ENCODE measurements around the gene VKORC1.
"Not testable (repeated sequence)": the region's sequence is repeated elsewhere in the genome, so short reads cannot be mapped to it uniquely, and the experiment has no call there.

GRCh38 chr16:31141071-31141469 is 46.5 kb upstream of the VKORC1 start:
- TF ChIP-seq, protein P1, sequence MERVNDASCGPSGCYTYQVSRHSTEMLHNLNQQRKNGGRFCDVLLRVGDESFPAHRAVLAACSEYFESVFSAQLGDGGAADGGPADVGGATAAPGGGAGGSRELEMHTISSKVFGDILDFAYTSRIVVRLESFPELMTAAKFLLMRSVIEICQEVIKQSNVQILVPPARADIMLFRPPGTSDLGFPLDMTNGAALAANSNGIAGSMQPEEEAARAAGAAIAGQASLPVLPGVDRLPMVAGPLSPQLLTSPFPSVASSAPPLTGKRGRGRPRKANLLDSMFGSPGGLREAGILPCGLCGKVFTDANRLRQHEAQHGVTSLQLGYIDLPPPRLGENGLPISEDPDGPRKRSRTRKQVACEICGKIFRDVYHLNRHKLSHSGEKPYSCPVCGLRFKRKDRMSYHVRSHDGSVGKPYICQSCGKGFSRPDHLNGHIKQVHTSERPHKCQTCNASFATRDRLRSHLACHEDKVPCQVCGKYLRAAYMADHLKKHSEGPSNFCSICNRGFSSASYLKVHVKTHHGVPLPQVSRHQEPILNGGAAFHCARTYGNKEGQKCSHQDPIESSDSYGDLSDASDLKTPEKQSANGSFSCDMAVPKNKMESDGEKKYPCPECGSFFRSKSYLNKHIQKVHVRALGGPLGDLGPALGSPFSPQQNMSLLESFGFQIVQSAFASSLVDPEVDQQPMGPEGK (CRISPR knock-in tag; IDR thresholded peaks at IDR 0.05; ENCODE audit: borderline replicate concordance) = not testable (repeated sequence)
- TF ChIP-seq ZFP3 (CRISPR knock-in tag; IDR thresholded peaks at IDR 0.05); ZNF565 (CRISPR knock-in tag; conservative IDR thresholded peaks at IDR 0.05; ENCODE audit: low read depth); ZNF70 (CRISPR knock-in tag; IDR thresholded peaks at IDR 0.05); ISL1 (CRISPR knock-in tag; IDR thresholded peaks at IDR 0.05); TOX (CRISPR knock-in tag; IDR thresholded peaks at IDR 0.05; ENCODE audit: borderline replicate concordance); ESRRG (CRISPR knock-in tag; IDR thresholded peaks at IDR 0.05); ARNTL (CRISPR knock-in tag; IDR thresholded peaks at IDR 0.05; ENCODE audit: borderline replicate concordance, low read depth); ZFP30 (CRISPR knock-in tag; IDR thresholded peaks at IDR 0.05); CREB5 (CRISPR knock-in tag; IDR thresholded peaks at IDR 0.05; ENCODE audit: low read depth): not testable (repeated sequence)

Data from SK-N-SH treated with all-trans-retinoic acid at 6 μM for 48 hours (cell line).